H1 (cell line): ENCODE measurements around the gene PSMB9. TPM values are rescaled to one million over a fixed set of nuclear protein-coding genes. Genes with fewer than 3 reads are reported as not detected.
A peak's percentile ranks its signal among the peaks of the same experiment; 100 is the strongest.

Source experiments
- CTCF ChIA-PET: fragments of 300-600 bp; sonication (Branson Sonifier 250); formaldehyde crosslinking; loops from one replicate; lab custom pipeline; 2021; ENCODE audit not compliant: partially characterized antibody; lab: Charles Lee
- POLR2A ChIA-PET: fragments of 300-600 bp; sonication (Branson Sonifier 250); formaldehyde crosslinking; loops from one replicate; lab custom pipeline; 2021; ENCODE audit warnings: inconsistent platforms; ENCODE audit not compliant: partially characterized antibody; lab: Charles Lee
- DNase-seq, 2 experiments: peaks; one replicate each; pipeline versions ENCODE4 v3.0.0 to v3.0.0-alpha.2; 2010 to 2022; ENCODE audit warnings: low spot score in 2 of 2, low read depth in 1 of 2, mixed read lengths in 1 of 2
- FAIRE-seq: peaks from 2 replicates; lab custom pipeline; 2011; peaks lifted over from hg19 to GRCh38; lab: Jason Lieb, UNC
- H2AFZ ChIP-seq: 2 replicates; pipeline ENCODE4 v1.8.1; 2012; ENCODE audit warnings: low read length, inconsistent platforms
- H2AK5ac ChIP-seq: 2 replicates; pipeline ENCODE4 v1.6.1; 2013; ENCODE audit warnings: low read depth, low read length
- H2BK120ac ChIP-seq: replicated peaks from 2 replicates; pipeline ENCODE3; 2013; ENCODE audit warnings: low read depth, low read length, inconsistent platforms
- H2BK12ac ChIP-seq: 2 replicates; pipeline ENCODE4 v1.6.1; 2013; ENCODE audit warnings: low read depth, low read length
- H2BK15ac ChIP-seq: 2 replicates; pipeline ENCODE4 v1.6.1; 2013; ENCODE audit warnings: low read length
- H2BK20ac ChIP-seq: 2 replicates; pipeline ENCODE4 v1.6.1; 2013; ENCODE audit warnings: low read length
- H2BK5ac ChIP-seq: 2 replicates; pipeline ENCODE4 v1.6.1; 2013; ENCODE audit warnings: low read depth, low read length
- H3K14ac ChIP-seq: 2 replicates; pipeline ENCODE4 v1.6.1; 2013; ENCODE audit warnings: inconsistent platforms; ENCODE audit not compliant: insufficient read length
- H3K18ac ChIP-seq: 2 replicates; pipeline ENCODE4 v1.6.1; 2013; ENCODE audit warnings: low read length; ENCODE audit errors: extremely low read depth
- H3K23ac ChIP-seq: 2 replicates; pipeline ENCODE4 v1.6.1; 2013; ENCODE audit warnings: inconsistent platforms; ENCODE audit not compliant: insufficient read length
- H3K23me2 ChIP-seq: 2 replicates; pipeline ENCODE4 v1.6.1; 2013; ENCODE audit warnings: low read depth, low read length
- H3K27ac ChIP-seq: 2 replicates; pipeline ENCODE4 v1.6.1; 2011; ENCODE audit warnings: low read depth, low read length, inconsistent platforms
- H3K27me3 ChIP-seq, 4 experiments: replicated peaks in 1 of 4; 1 replicate in 1 of 4; 2 replicates in 3 of 4; pipeline versions ENCODE4 v1.6.1 to v1.8.1; 2011 to 2013; ENCODE audit warnings: low read length in 3 of 4, mild to moderate bottlenecking in 3 of 4, inconsistent platforms in 2 of 4, mixed read lengths in 2 of 4, moderate library complexity in 1 of 4; ENCODE audit not compliant: control insufficient read depth in 3 of 4, insufficient read depth in 3 of 4; ENCODE audit errors: extremely low read depth in 1 of 4
- H3K36me3 ChIP-seq, 4 experiments: 2 replicates each; pipeline versions ENCODE4 v1.6.1 to v1.8.1; 2011 to 2013; ENCODE audit warnings: mild to moderate bottlenecking in 4 of 4, low read length in 3 of 4, moderate library complexity in 2 of 4, control low read depth in 1 of 4, inconsistent platforms in 1 of 4; ENCODE audit not compliant: insufficient read depth in 4 of 4, control insufficient read depth in 2 of 4
- H3K4ac ChIP-seq: replicated peaks from 2 replicates; pipeline ENCODE3; 2013; ENCODE audit warnings: low read length, low read depth, mixed read lengths, inconsistent platforms; ENCODE audit not compliant: insufficient read length
- H3K4me1 ChIP-seq, 4 experiments: replicated peaks in 1 of 4; 1 replicate in 1 of 4; 2 replicates in 3 of 4; pipeline versions ENCODE4 v1.6.1 to v1.8.1; 2011 to 2013; ENCODE audit warnings: low read length in 3 of 4, inconsistent platforms in 2 of 4, mixed read lengths in 1 of 4; ENCODE audit not compliant: insufficient read depth in 4 of 4, control insufficient read depth in 3 of 4
- H3K4me2 ChIP-seq, 2 experiments: 2 replicates each; pipeline versions ENCODE4 v1.6.1 to v1.8.1; 2011 to 2013; ENCODE audit warnings: low read depth in 2 of 2, low read length in 2 of 2, control low read depth in 1 of 2, inconsistent platforms in 1 of 2, mild to moderate bottlenecking in 1 of 2; ENCODE audit not compliant: insufficient read depth in 1 of 2
- H3K4me3 ChIP-seq, 4 experiments: fragments of 200-600, 300-600 bp in 1 of 4; sonication (generic), shearing (Covaris generic), sonication (Bioruptor Twin) in 1 of 4; 2 replicates each; pipeline versions ENCODE4 v1.5.1 to v1.8.1; 2011 to 2016; ENCODE audit warnings: low read length in 4 of 4, low read depth in 3 of 4, control low read depth in 2 of 4, inconsistent platforms in 2 of 4, mild to moderate bottlenecking in 2 of 4, mixed read lengths in 1 of 4, moderate library complexity in 1 of 4; ENCODE audit not compliant: insufficient read depth in 2 of 4; ENCODE audit errors: extremely low read depth in 1 of 4
- H3K56ac ChIP-seq: replicated peaks from 2 replicates; pipeline ENCODE3; 2013; ENCODE audit warnings: low read depth, mild to moderate bottlenecking, mixed read lengths, low read length, inconsistent platforms; ENCODE audit not compliant: insufficient read length
- H3K79me1 ChIP-seq: 2 replicates; pipeline ENCODE4 v1.6.1; 2013; ENCODE audit warnings: low read depth, low read length, control low read depth
- H3K79me2 ChIP-seq, 2 experiments: 2 replicates each; pipeline versions ENCODE4 v1.6.1 to v1.8.1; 2012 to 2013; ENCODE audit warnings: low read length in 2 of 2, mild to moderate bottlenecking in 2 of 2, inconsistent platforms in 1 of 2; ENCODE audit not compliant: insufficient read depth in 2 of 2, control insufficient read depth in 1 of 2
- H3K9ac ChIP-seq, 4 experiments: replicated peaks in 1 of 4; 1 replicate in 1 of 4; 2 replicates in 3 of 4; pipeline versions ENCODE4 v1.6.1 to v1.8.1; 2011 to 2013; ENCODE audit warnings: low read depth in 3 of 4, low read length in 3 of 4, control low read depth in 2 of 4, mild to moderate bottlenecking in 2 of 4, moderate library complexity in 2 of 4, inconsistent platforms in 1 of 4; ENCODE audit errors: extremely low read depth in 1 of 4
- H3K9me3 ChIP-seq, 2 experiments: 2 replicates each; pipeline versions ENCODE4 v1.6.1 to v1.8.1; 2012 to 2013; ENCODE audit warnings: mild to moderate bottlenecking in 2 of 2, moderate library complexity in 2 of 2, control low read depth in 1 of 2, inconsistent platforms in 1 of 2, low read depth in 1 of 2, low read length in 1 of 2, mixed read lengths in 1 of 2; ENCODE audit not compliant: insufficient read depth in 2 of 2
- H4K20me1 ChIP-seq, 2 experiments: replicated peaks in 1 of 2; 2 replicates each; pipeline versions ENCODE3 to v1.8.1; 2011 to 2013; ENCODE audit warnings: inconsistent platforms in 2 of 2, low read length in 2 of 2, mild to moderate bottlenecking in 1 of 2; ENCODE audit not compliant: insufficient read depth in 2 of 2, control insufficient read depth in 1 of 2
- H4K5ac ChIP-seq: 2 replicates; pipeline ENCODE4 v1.6.1; 2013; ENCODE audit warnings: low read length, low read depth, mixed read lengths, inconsistent platforms; ENCODE audit not compliant: insufficient read length
- H4K8ac ChIP-seq: 2 replicates; pipeline ENCODE4 v1.8.0; 2013; ENCODE audit warnings: mild to moderate bottlenecking, moderate library complexity, low read length, inconsistent platforms; ENCODE audit not compliant: insufficient read depth; ENCODE audit errors: extremely low read depth
- H4K91ac ChIP-seq: replicated peaks from 2 replicates; pipeline ENCODE3; 2013; ENCODE audit warnings: low read length, mixed read lengths, inconsistent platforms; ENCODE audit not compliant: insufficient read length
- CHD1 ChIP-seq: IDR thresholded peaks from 2 replicates; pipeline ENCODE4 v1.6.1; 2012; ENCODE audit warnings: low read depth, low read length, improper control_type of control experiment
- CHD2 ChIP-seq: IDR thresholded peaks from 2 replicates; pipeline ENCODE4 v1.6.1; 2012; ENCODE audit warnings: low read length, improper control_type of control experiment
- EGR1 ChIP-seq: IDR thresholded peaks from 2 replicates; pipeline ENCODE4 v1.6.1; 2011; ENCODE audit warnings: low read depth, low read length, borderline replicate concordance
- EP300 ChIP-seq, 2 experiments: IDR thresholded peaks; 1 replicate in 1 of 2; 2 replicates in 1 of 2; pipeline ENCODE4 v1.6.1; 2011 to 2012; ENCODE audit warnings: low read depth in 2 of 2, low read length in 2 of 2, mild to moderate bottlenecking in 2 of 2, borderline replicate concordance in 1 of 2, inconsistent platforms in 1 of 2, moderate library complexity in 1 of 2
- JUN ChIP-seq: IDR thresholded peaks from 2 replicates; pipeline ENCODE4 v1.6.1; 2011; ENCODE audit warnings: low read depth, mild to moderate bottlenecking, improper control_type of control experiment, low read length
- KDM1A ChIP-seq: fragments of 200-600, 300-600 bp; sonication (generic); IDR thresholded peaks from 2 replicates; pipeline ENCODE4 v1.7.1; 2016; ENCODE audit warnings: mild to moderate bottlenecking, low read length, borderline replicate concordance
- SP1 ChIP-seq: IDR thresholded peaks from 2 replicates; pipeline ENCODE4 v1.6.1; 2011; ENCODE audit warnings: low read depth, low read length
- TAF1 ChIP-seq: IDR thresholded peaks from 2 replicates; pipeline ENCODE4 v1.6.1; 2011; ENCODE audit warnings: mild to moderate bottlenecking, low read depth, low read length
- TAF7 ChIP-seq: optimal IDR thresholded peaks from 2 replicates; pipeline ENCODE3; 2011; ENCODE audit warnings: low read depth, mild to moderate bottlenecking, inconsistent platforms, low read length, moderate library complexity, borderline replicate concordance
- TBP ChIP-seq: IDR thresholded peaks from 2 replicates; pipeline ENCODE4 v1.6.1; 2011; ENCODE audit warnings: low read depth, low read length, improper control_type of control experiment
- TCF12 ChIP-seq: IDR thresholded peaks from 2 replicates; pipeline ENCODE4 v1.6.1; 2011; ENCODE audit warnings: low read depth, mild to moderate bottlenecking, low read length
- WGBS, 2 experiments: shearing (Covaris generic) in 1 of 2; methylation state at CpG; one replicate each; pipeline versions ENCODE4 v1.1.6 to v1.1.7; 2013 to 2015; ENCODE audit warnings: low lambda C conversion rate in 2 of 2, mixed read lengths in 2 of 2, inconsistent platforms in 1 of 2, low coverage in 1 of 2, missing lambda C conversion rate in 1 of 2; ENCODE audit not compliant: insufficient replicate concordance in 2 of 2, insufficient coverage in 1 of 2, insufficient read length in 1 of 2; ENCODE audit errors: extremely low coverage in 1 of 2, missing lambda C conversion rate in 1 of 2; 5-methylcytosine and 5-hydroxymethylcytosine counted together
- polyA plus RNA-seq, 7 experiments: library from polyadenylated mRNA; depleted of rRNA in 3 of 7; stranded (reverse) in 5 of 7; unstranded in 2 of 7; fragments of >200 nt in 5 of 7; fragments of 200-250 nt in 2 of 7; gene quantifications; 1 replicate in 5 of 7; 2 replicates in 1 of 7; 4 replicates in 1 of 7; pipeline versions ENCODE4 v1.2.1 to v1.2.3, GENCODE V29; 2011 to 2013; ENCODE audit warnings: missing spikeins in 2 of 7, mixed read lengths in 2 of 7
- total RNA-seq: library from RNA; stranded (reverse); fragmentation: NEBNext Ultra II Directional; extraction: Animal tissue kit (Norgen Biotek cat#: 25700); gene quantifications from 2 replicates; pipeline ENCODE4 v1.2.1, GENCODE V29; 2021
- TF ChIP-seq, protein P1 (sequence below): IDR thresholded peaks from 2 replicates; pipeline ENCODE4 v1.6.1; 2012; ENCODE audit warnings: inconsistent platforms

PSMB9 gene
- total and polyA plus RNA-seq, 2 of the 8 experiments (the other 6 are each of a cell fraction or from before 2014, with no cell fraction given) = 4.5 to 22.8 TPM

DNA sequence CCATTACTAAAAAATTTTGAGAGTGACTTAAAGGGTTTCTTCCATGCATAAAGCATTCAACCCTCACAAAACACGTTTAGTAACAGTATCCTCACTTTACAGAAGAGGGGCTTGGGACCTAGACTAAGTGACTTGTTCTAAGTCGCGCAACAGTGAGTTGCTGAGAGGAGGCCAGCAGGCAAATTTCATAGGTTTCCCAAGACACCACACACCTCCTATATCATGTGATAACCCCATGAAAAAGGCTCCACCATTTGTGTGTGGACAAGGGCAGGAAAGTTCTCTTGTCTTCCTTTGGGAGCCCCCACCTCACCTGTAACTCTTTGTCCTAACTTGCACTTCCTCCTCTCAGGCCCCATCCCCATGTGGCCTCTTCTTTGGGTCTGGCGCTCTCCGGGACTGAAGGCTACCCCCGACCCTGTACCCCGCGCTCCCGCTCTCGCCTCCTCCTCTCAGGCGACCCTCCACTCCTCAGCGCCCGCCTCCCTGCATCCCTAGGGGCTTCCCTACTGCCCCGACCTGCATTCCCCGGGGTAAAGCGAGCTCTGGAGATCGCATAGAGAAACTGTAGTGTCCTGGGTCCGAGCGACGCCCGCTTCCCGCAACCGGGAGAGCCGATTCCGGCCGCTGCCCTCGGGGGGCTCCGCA is 10.5 kb upstream of the PSMB9 start:
- Histone ChIP-seq H4K5ac (no peak overlapping the region), H3K56ac (no peak overlapping the region), H2BK15ac (no peak overlapping the region), H3K23ac (no peak overlapping the region), H2AK5ac (no peak overlapping the region), H4K8ac (peak overlapping the region; percentile 15; the same call in 1 of the 2 replicates), H3K9ac (peak overlapping the region; percentile 48 to 63 (median 54)), H3K79me2 (no peaks in the 10 kb centered on the region), H2BK5ac (0 out of 2 replicates have a peak overlapping the region, but pooled peaks have one; percentile 26), H3K27ac (no peak overlapping the region), H3K4me1 (peaks cover 0 to 3% (median 0%) of the 10 kb centered on the region in 4 experiments; a peak in 2 of 7 replicates), H3K18ac (peak overlapping the region; percentile 84; the same call in 1 of the 2 replicates), H3K4ac (no peak overlapping the region), H4K20me1 (peaks cover 0 to 2% of the 10 kb centered on the region in 2 experiments), H2BK12ac (no peak overlapping the region), H3K36me3 (peaks cover 0 to 5% (median 0%) of the 10 kb centered on the region in 4 experiments; a peak in 5 of 8 replicates), H3K14ac (no peak overlapping the region), H3K27me3 (peaks cover 0 to 11% (median 10%) of the 10 kb centered on the region in 4 experiments; a peak in 4 of 7 replicates), H3K9me3 (no peaks in the 10 kb centered on the region), H3K4me2 (peak overlapping the region; percentile 92 to 93), H2BK20ac (no peak overlapping the region), H2AFZ (peak overlapping the region; percentile 89), H3K79me1 (no peaks in the 10 kb centered on the region), H4K91ac (no peak overlapping the region), H3K4me3 (peak overlapping the region; percentile 59 to 93 (median 88)), H3K23me2 (peaks cover 13% of the 10 kb centered on the region), H2BK120ac (no peak overlapping the region)
- POLR2A ChIA-PET = interaction anchor here (1.3 to 3.0 kb wide), 2 partner anchors 25 to 129 kb away, joined by 5 to 25 read pairs; no protein-coding TSS in a partner anchor
- DNase-seq = peak in 1 of 2 experiments; percentile 72
- WGBS, 2 experiments = 10% methylated on average over 20 of the region's 28 CpGs; no CpG with 5 or more reads in 1 of the 2 experiments
- CTCF ChIA-PET = interaction anchor here (1.1 to 11.2 kb wide), 4 partner anchors 15 to 110 kb away, joined by 4 to 402 read pairs (median 11); partner anchors contain the start of genes HLA-DMA, PSMB9 and TAP1
- no peak for FAIRE-seq
- TF ChIP-seq TAF1 = peak; percentile 3; the same call in 1 of the 2 replicates
- TF ChIP-seq CHD1 = no peak
- TF ChIP-seq, protein P1, sequence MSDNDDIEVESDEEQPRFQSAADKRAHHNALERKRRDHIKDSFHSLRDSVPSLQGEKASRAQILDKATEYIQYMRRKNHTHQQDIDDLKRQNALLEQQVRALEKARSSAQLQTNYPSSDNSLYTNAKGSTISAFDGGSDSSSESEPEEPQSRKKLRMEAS = peak; percentile 45; the same call in 1 of the 2 replicates
- TF ChIP-seq CHD2 = no peak
- TF ChIP-seq EP300 (IDR thresholded peaks at IDR 0.05; ENCODE audit: borderline replicate concordance in 1 of 2, low read depth in 2 of 2, low read length in 2 of 2) = no peak
- 0 out of 2 replicates have a peak, but pooled peaks have one; percentile 27 for TF ChIP-seq TBP
- no peak for TF ChIP-seq SP1
- TF ChIP-seq JUN = no peak
- no peak for TF ChIP-seq KDM1A
- no peak for TF ChIP-seq EGR1
- no peak for TF ChIP-seq TCF12
- TF ChIP-seq TAF7 = no peak
